HepG2 (cell line): ENCODE data around the gene CCDC91. TPM values are rescaled to one million over a fixed set of nuclear protein-coding genes. Genes with fewer than 3 reads are reported as not detected.

Source experiments
- FOSL1 ChIP-seq: sonication (generic); formaldehyde crosslinking; IDR thresholded peaks from 2 replicates; pipeline ENCODE4 v1.9.0; 2021; ENCODE audit warnings: missing genetic modification reagents, borderline replicate concordance
- FOSL2 ChIP-seq: sonication (generic); formaldehyde crosslinking; IDR thresholded peaks from 2 replicates; pipeline ENCODE4 v1.4.0; 2020; ENCODE audit warnings: missing genetic modification reagents
- HNF1B ChIP-seq: sonication (generic); formaldehyde crosslinking; IDR thresholded peaks from 2 replicates; pipeline ENCODE4 v1.5.1; 2020; ENCODE audit warnings: mild to moderate bottlenecking, moderate library complexity, missing genetic modification reagents
- PHF5A ChIP-seq: IDR thresholded peaks from one replicate; pipeline ENCODE4 v1.6.1; 2018; ENCODE audit warnings: low read depth, missing genetic modification reagents; ENCODE audit not compliant: unreplicated experiment
- SNRNP70 ChIP-seq: fragments of 200-400 bp; formaldehyde crosslinking; IDR thresholded peaks from 2 replicates; pipeline ENCODE4 v1.6.1; 2017; ENCODE audit warnings: mild to moderate bottlenecking, low read depth, low read length, moderate library complexity
- ZBTB33 ChIP-seq: sonication (generic); formaldehyde crosslinking; IDR thresholded peaks from 2 replicates; pipeline ENCODE4 v1.4.0; 2020; ENCODE audit warnings: missing genetic modification reagents
- polyA plus RNA-seq, 8 experiments: library from polyadenylated mRNA; depleted of rRNA in 3 of 8; stranded (reverse) in 7 of 8; unstranded in 1 of 8; fragments of >200 nt; fragmentation: Illumina TruSeq in 4 of 8; extraction: Trizol in 4 of 8; gene quantifications; 2 replicates each; pipeline versions ENCODE4 v1.2.1 to v1.2.3, GENCODE V29; 2011 to 2016; ENCODE audit warnings: low read depth in 4 of 8, missing spikeins in 1 of 8, mixed read lengths in 1 of 8; ENCODE audit not compliant: insufficient read depth in 1 of 8
- total RNA-seq, 5 experiments: library from RNA; depleted of rRNA; stranded (reverse); fragments of >200 nt; fragmentation: Illumina TruSeq; extraction: Trizol; gene quantifications; 2 replicates each; pipeline ENCODE4 v1.2.3, GENCODE V29; 2016; ENCODE audit warnings: low read depth in 1 of 5
- TF ChIP-seq, protein P1 (sequence below): IDR thresholded peaks from 2 replicates; pipeline ENCODE4 v1.6.1; 2016; ENCODE audit warnings: low read depth

The CCDC91 gene
- total and polyA plus RNA-seq, 2 of the 13 experiments (the other 11 are each of a cell fraction or from before 2014, with no cell fraction given): 9.8 to 15.8 TPM

GRCh38 chr12:28164644-28165275 lies 25.5 kb upstream of the CCDC91 start (continued):
- TF ChIP-seq FOSL2 (CRISPR knock-in tag) (peak; percentile 90), SNRNP70 (no peak), ZBTB33 (CRISPR knock-in tag) (no peak), PHF5A (no peak), HNF1B (CRISPR knock-in tag) (peak; percentile 76), FOSL1 (CRISPR knock-in tag) (peak; percentile 27; the same call in 1 of the 2 replicates)
- TF ChIP-seq, protein P1, sequence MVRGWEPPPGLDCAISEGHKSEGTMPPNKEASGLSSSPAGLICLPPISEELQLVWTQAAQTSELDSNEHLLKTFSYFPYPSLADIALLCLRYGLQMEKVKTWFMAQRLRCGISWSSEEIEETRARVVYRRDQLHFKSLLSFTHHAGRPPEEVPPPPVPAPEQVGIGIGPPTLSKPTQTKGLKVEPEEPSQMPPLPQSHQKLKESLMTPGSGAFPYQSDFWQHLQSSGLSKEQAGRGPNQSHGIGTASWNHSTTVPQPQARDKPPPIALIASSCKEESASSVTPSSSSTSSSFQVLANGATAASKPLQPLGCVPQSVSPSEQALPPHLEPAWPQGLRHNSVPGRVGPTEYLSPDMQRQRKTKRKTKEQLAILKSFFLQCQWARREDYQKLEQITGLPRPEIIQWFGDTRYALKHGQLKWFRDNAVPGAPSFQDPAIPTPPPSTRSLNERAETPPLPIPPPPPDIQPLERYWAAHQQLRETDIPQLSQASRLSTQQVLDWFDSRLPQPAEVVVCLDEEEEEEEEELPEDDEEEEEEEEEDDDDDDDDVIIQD (CRISPR knock-in tag): peak; percentile 47; the same call in 1 of the 2 replicates
- TF ChIP-seq, all 625 proteins: peak for 8
